ENCODE measurements around the gene CGB7.
"Not testable (repeated sequence)": the region's sequence is repeated elsewhere in the genome, so short reads cannot be mapped to it uniquely, and the experiment has no call there.

Gene CGB7

DNA sequence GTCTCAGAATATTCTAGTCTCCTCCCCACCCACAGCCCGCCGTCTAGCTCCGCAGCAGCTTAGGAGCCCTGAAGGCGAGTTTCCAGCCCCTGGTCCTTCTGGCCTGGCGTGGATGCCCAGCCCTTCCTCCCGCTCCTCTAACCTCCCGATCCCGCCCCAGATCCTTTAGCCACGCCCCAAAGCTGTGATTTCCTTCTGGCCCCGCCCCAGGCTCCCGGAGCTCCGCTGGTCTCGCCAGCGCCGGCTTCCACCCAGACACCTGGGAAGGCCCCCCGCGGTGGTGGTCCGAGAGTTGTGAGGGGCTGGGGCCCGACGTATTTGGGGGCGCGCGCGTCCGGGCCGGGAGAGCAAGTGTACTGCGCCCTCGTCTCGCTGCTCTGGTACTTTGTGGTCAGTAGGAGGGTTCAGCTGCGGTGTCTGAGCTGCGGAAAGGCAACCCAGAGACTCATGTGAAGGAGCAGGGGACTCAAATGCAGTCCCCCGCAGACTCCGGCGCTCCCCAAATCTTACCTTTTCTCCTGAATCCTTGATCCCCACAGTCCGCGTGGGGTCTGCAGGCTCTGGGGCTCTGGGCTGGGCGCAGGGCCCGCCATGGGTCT, at the start of gene CGB7:
CGB7 (minus strand) TSS at position 114 of the 599 bp plus-strand sequence. CDS start 2,374 bp downstream, outside the sequence.
- peak; percentile 88 for DNase-seq (ENCODE audit: low spot score)

DNA sequence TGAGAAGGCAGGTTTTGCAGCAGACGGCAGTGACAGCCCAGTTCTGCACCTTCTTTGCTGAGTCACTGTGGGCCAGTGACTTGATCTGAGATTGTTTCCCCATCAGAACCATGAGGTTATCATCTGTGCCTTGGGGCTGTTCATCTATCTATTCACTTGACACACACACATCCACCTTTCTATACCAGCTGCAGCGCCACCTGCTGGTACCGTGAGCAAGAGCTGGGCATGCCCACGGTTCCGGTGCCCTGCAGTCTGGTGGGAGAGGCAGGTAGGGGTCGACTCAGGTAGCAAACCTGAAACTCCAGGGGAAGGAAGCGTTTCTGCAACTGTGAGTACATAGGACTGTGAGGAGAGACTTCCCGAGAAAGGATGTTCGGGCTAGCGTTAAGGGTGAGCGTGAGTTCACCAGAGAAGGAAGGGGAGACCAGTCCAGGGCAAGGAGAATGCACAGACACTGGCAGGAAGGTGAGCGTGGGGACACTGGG, 49.1 kb upstream of the CGB7 start:
- DNase-seq (ENCODE audit: low spot score): peak; percentile 35

DNA sequence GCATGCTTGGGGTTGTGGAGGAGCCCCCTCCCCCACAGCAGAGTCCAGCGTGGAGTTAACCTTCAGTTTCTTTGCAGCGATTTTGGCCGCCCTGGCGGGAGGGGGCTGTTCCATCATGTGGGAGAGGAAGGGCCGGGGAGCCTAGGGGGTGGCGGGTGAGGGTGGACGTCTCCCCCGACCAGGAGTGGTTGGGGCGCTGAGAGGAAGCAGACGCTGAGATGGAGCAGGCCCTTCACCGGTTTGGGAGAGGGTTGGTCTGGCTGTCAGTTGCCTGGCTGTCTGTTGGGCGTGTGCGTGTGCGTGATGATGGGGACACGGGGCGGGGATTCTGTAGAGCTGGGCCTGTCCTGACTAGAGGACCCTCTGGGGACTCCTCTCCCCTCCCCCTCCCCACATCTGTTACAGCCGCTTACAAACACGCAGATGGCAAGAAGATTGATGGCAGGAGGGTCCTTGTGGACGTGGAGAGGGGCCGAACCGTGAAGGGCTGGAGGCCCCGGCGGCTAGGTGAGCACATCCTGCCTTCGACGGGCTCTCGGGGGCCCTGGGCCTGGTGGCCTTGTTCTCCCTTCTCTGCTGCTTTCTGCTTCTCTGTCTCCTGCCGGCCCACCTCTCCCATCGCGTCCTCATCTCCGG, 46.8 kb upstream of the CGB7 start:
- DNase-seq (ENCODE audit: low spot score): no peak

- DNase-seq (ENCODE audit: low spot score): no peak
Observed at GRCh38 chr19:49103331-49104085, 46.0 kb upstream of the CGB7 start.

GRCh38 chr19:49102303-49102702, 44.8 kb upstream of the CGB7 start:
- DNase-seq (ENCODE audit: low spot score): no peak

DNA sequence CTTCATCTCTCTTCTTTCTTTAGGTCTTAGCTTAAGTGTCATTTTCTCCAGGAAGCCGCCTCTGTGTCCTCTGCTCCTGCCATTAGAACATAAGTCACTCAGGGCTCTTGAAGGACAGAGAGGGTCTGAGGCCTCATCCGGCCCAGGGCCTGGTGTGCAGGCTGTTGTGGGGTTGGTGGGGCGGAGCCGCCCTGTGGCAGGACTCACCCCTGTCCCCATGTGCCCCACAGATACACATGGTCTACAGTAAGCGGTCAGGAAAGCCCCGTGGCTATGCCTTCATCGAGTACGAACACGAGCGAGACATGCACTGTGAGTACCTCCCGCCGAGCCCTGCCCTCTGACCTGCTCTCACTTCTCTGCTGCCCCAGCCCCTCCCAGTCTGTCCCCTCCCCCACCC, 43.6 kb upstream of the CGB7 start:
- no peak for DNase-seq (ENCODE audit: low spot score)

- no peak for DNase-seq (ENCODE audit: low spot score)
Observed at GRCh38 chr19:49098795-49099194, 41.2 kb upstream of the CGB7 start.

- peak; percentile 88 for DNase-seq (ENCODE audit: low spot score)
Observed at GRCh38 chr19:49097453-49098288, 40.1 kb upstream of the CGB7 start.

DNA sequence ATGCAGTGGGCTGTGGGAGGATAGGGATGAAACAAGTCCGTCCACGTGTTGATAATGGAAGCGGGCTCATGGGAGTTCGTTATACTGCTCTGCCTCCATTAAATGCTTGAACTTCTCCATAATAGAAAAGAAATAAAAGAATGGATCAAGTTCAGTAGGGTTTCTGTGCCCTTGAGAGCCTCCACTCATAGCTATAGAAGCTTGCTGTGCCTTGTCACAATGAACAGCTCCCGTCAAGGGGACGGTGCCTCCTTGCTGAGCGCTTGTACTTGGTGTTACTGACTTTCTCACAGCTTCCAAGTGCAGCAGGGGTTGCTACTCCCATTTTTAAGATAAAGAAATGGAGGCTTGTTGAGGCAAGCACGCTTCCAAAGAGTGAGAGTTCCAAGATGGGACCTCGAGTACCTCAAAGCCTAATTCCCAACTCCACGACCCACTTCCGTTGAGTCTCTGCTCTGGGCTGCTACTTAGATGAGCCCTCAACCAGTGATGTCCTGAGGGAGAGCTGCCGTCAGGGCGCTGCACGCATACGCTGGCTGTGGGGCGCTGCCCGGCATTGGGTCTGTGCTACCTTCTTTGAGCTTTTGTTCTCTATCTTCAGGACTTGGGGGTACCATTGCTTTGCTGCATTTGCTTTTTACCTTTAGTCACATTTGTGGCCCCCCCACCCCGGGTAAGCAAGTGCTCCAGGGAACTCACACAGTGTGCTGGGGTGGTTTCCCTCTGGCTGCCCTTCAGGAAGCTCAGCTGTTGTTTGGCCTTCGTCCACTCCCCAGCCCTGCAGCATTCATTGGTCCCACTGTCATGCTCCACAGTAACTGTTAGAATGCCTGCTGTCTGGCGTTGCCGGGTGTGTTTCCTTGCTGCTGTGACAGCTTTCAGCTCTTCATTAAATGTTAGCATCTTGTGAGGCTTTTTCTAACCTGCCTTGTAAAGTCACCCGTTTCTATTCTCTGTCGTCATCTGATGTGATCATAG, 37.2 kb upstream of the CGB7 start:
- DNase-seq (ENCODE audit: low spot score): no peak

DNA sequence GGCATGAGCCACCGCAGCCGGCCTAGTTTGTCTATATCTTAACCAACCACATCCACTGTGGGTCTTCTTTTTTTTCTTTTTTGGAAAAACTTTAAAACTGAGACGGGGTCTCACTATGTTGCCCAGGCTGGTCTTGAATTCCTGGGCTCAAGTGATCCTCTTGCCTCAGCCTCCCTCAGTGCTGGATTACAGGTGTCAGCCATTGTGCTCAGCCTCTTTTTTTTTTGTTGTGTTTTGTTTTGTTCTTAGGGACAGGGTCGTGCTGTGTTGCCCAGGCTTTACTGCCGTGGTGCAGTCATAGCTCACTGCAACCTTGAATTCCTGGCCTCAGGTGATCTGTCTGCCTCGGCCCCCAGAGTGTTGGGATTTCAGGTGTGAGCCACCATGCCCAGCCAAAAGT, 35.1 kb upstream of the CGB7 start:
- no peak for DNase-seq (ENCODE audit: low spot score)

DNA sequence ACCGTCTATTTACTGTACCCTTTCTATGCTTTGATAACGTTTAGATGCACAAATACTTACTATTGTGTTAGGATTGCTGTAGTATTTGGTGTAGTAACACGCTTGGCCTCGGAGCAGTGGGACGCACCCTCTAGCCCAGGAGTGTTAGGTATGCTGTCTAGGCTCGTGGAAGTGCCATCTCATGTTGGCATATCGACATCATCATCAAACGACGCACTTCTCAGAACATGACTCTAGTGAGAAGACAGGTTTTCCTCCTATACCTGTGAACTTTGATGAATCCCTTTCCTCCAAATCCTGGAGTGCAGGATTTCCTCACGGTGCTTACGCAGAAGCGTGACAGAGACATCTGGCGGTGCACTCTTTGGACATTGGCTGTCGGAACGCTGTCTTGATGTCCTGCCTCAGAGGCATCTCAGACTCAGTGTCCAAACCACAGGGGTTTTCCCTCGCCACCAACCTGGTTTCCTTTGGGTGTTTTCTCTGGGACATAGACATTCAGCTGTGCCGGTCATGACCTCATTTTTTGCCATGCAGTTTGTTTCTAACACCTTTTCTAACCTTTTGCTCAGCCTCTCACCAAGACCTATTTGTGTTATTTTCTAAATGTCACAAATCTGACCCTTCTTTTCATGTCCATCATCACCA, 34.0 kb upstream of the CGB7 start:
- DNase-seq (ENCODE audit: low spot score): no peak

DNA sequence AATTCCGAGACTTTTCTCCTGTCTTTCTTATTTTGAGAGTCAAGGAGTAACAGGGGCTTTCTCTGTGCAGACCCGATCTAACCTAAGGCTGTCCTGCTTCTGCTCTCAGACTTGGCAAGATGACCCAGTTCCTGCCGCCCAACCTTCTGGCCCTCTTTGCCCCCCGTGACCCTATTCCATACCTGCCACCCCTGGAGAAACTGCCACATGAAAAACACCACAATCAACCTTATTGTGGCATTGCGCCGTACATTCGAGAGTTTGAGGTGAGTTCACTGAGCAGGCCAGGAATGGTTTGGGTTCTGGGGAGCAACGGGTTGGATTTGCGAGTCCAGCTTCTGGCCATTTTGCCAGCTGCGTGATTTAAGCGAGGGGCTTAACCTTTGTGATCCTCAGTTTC, 28.7 kb upstream of the CGB7 start:
- DNase-seq (ENCODE audit: low spot score): no peak

- no peak for DNase-seq (ENCODE audit: low spot score)
Observed at GRCh38 chr19:49085868-49086232, 28.3 kb upstream of the CGB7 start.

DNA sequence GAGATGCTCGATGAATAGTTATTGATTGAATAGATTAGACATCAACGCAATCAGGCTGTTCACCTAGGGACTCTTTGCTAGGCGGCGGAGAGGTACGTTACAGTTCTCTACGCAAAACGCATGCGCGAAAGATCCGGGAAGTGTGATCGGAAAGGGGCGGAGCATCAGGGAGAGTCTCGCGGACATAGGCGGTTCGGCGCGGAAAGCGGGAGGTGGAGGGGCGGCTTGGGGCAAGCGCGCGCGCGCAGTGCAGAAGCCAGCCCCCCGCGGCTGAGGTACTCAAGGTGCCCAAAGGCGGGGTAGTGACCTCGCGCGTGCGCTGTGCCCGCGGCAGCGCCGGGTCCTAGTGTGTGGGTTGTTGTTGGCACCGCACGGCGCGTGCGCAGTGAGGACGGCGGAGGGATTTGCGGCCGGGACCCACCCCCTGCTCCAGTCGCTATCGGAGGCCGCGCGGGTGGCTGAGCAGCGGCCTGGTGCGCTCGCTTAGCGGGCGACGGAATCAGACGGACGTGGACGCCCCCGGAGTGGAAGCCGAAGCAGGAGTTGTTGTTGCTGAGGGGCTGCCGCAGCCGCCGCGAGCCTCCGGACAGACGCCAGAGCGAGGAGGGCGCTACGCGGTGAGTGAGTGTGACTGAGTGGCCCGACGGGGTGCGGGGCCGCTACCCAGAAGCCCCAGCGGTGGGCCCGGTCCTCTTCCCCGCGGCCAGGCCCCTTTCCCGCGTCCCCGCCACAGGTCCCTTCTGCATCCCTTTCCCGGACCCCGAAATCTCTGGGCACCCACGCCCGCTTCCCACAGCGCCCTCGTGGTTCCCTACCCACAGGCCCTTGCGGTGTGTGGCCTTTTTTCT, 27.7 kb upstream of the CGB7 start, which contains the start of gene SNRNP70:
SNRNP70 (plus strand) TSS at position 432 of the 848 bp plus-strand sequence. CDS start 964 bp downstream, outside the sequence.
- DNase-seq (ENCODE audit: low spot score): peak; percentile 100

- no peak for DNase-seq (ENCODE audit: low spot score)
Observed at GRCh38 chr19:49084206-49085019, 26.9 kb upstream of the CGB7 start.

DNA sequence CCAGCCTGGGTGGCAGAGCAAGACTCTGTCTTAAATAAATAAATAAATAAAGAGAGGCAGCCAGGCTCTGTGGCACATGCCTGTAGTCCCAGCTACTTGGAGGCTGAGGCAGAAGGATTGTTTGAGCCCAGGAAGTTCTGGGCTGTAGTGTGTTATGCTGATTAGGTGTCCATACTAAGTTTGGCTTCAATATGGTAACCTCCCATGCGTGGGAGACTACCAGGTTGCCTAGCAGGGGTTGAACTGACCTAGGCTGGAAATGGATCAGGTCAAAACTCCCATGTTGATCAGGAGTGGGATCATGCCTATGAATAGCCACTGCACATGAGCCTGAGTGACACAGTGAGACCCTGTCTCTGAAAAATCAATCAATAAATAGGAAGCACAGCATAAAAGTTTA, 23.7 kb upstream of the CGB7 start:
- no peak for DNase-seq (ENCODE audit: low spot score)

GRCh38 chr19:49080392-49080791, 22.8 kb upstream of the CGB7 start:
- no peak for DNase-seq (ENCODE audit: low spot score)

GRCh38 chr19:49074869-49075268, 17.3 kb upstream of the CGB7 start:
- DNase-seq (ENCODE audit: low spot score): not testable (repeated sequence)

Data from AG08395 (cell line).